Trophoblast cell (in vitro differentiated cells and primary cell): ENCODE data around the gene EHD4.

Source experiments
- DNase-seq, 2 donors: peaks; one replicate each; pipeline ENCODE4 v3.0.0-alpha.2; 2016
- H2AFZ ChIP-seq: 2 replicates; pipeline ENCODE4 v1.6.1; 2013; ENCODE audit warnings: low read length, moderate library complexity, mild to moderate bottlenecking; ENCODE audit not compliant: insufficient read depth, poor library complexity
- H2AK5ac ChIP-seq: 2 replicates; pipeline ENCODE4 v1.6.1; 2013; ENCODE audit warnings: mild to moderate bottlenecking, low read length
- H2BK120ac ChIP-seq: 2 replicates; pipeline ENCODE4 v1.6.1; 2013; ENCODE audit warnings: low read length, mild to moderate bottlenecking, moderate library complexity; ENCODE audit not compliant: insufficient read depth, poor library complexity
- H2BK12ac ChIP-seq: 2 replicates; pipeline ENCODE4 v1.6.1; 2013; ENCODE audit warnings: mild to moderate bottlenecking, low read length, moderate library complexity
- H2BK5ac ChIP-seq: 2 replicates; pipeline ENCODE4 v1.6.1; 2013; ENCODE audit warnings: low read length, low read depth, moderate library complexity, mild to moderate bottlenecking; ENCODE audit not compliant: poor library complexity
- H3K14ac ChIP-seq: 2 replicates; pipeline ENCODE4 v1.6.1; 2013; ENCODE audit warnings: mild to moderate bottlenecking, low read length
- H3K18ac ChIP-seq: 2 replicates; pipeline ENCODE4 v1.6.1; 2013; ENCODE audit warnings: mild to moderate bottlenecking, low read length
- H3K23ac ChIP-seq: 2 replicates; pipeline ENCODE4 v1.6.1; 2013; ENCODE audit warnings: low read length
- H3K27ac ChIP-seq: 2 replicates; pipeline ENCODE4 v1.5.1; 2013; ENCODE audit warnings: low read depth, mild to moderate bottlenecking, inconsistent platforms, low read length, moderate library complexity
- H3K27me3 ChIP-seq: 2 replicates; pipeline ENCODE4 v1.6.1; 2013; ENCODE audit warnings: inconsistent platforms, mild to moderate bottlenecking, low read length, moderate library complexity; ENCODE audit not compliant: insufficient read depth
- H3K36me3 ChIP-seq, 2 experiments: 1 replicate in 1 of 2; 2 replicates in 1 of 2; pipeline ENCODE4 v1.6.1; 2013; ENCODE audit warnings: low read length in 2 of 2, mild to moderate bottlenecking in 2 of 2, moderate library complexity in 1 of 2; ENCODE audit not compliant: insufficient read depth in 2 of 2, control insufficient read depth in 1 of 2
- H3K4ac ChIP-seq: 2 replicates; pipeline ENCODE4 v1.6.1; 2013; ENCODE audit warnings: low read depth, mild to moderate bottlenecking, low read length, moderate library complexity
- H3K4me1 ChIP-seq, 2 experiments: 1 replicate in 1 of 2; 2 replicates in 1 of 2; pipeline ENCODE4 v1.6.1; 2013; ENCODE audit warnings: low read length in 2 of 2, mild to moderate bottlenecking in 2 of 2, moderate library complexity in 1 of 2; ENCODE audit not compliant: insufficient read depth in 2 of 2, control insufficient read depth in 1 of 2
- H3K4me2 ChIP-seq: 2 replicates; pipeline ENCODE4 v1.6.1; 2013; ENCODE audit warnings: inconsistent platforms, mild to moderate bottlenecking, low read length, moderate library complexity
- H3K4me3 ChIP-seq: 2 replicates; pipeline ENCODE4 v1.5.1; 2013; ENCODE audit warnings: mild to moderate bottlenecking, low read depth, low read length, inconsistent platforms
- H3K79me1 ChIP-seq: one replicate; pipeline ENCODE4 v1.6.1; 2013; ENCODE audit warnings: low read length
- H3K79me2 ChIP-seq: 2 replicates; pipeline ENCODE4 v1.6.1; 2013; ENCODE audit warnings: low read length, mild to moderate bottlenecking; ENCODE audit not compliant: control insufficient read depth, insufficient read depth, poor library complexity
- H3K9ac ChIP-seq: 2 replicates; pipeline ENCODE4 v1.6.1; 2013; ENCODE audit warnings: mild to moderate bottlenecking, low read length
- H3K9me3 ChIP-seq: 2 replicates; pipeline ENCODE4 v1.6.1; 2013; ENCODE audit warnings: low read depth, mild to moderate bottlenecking, control low read depth, inconsistent platforms, low read length; ENCODE audit not compliant: insufficient read depth
- H4K12ac ChIP-seq: 2 replicates; pipeline ENCODE4 v1.6.1; 2013; ENCODE audit warnings: low read depth, mild to moderate bottlenecking, low read length, moderate library complexity
- H4K8ac ChIP-seq: 2 replicates; pipeline ENCODE4 v1.6.1; 2013; ENCODE audit warnings: low read depth, mild to moderate bottlenecking, low read length, moderate library complexity
- H4K91ac ChIP-seq: one replicate; pipeline ENCODE4 v1.6.1; 2013; ENCODE audit warnings: low read depth, mild to moderate bottlenecking, low read length, moderate library complexity
- WGBS: extraction: QIAGEN DNeasy Blood & Tissue Kit; methylation state at CpG from one replicate; pipeline ENCODE4 v1.1.7; 2013; ENCODE audit warnings: missing lambda C conversion rate; ENCODE audit not compliant: insufficient read length, insufficient coverage; ENCODE audit errors: extremely low coverage; 5-methylcytosine and 5-hydroxymethylcytosine counted together

The EHD4 gene

DNA sequence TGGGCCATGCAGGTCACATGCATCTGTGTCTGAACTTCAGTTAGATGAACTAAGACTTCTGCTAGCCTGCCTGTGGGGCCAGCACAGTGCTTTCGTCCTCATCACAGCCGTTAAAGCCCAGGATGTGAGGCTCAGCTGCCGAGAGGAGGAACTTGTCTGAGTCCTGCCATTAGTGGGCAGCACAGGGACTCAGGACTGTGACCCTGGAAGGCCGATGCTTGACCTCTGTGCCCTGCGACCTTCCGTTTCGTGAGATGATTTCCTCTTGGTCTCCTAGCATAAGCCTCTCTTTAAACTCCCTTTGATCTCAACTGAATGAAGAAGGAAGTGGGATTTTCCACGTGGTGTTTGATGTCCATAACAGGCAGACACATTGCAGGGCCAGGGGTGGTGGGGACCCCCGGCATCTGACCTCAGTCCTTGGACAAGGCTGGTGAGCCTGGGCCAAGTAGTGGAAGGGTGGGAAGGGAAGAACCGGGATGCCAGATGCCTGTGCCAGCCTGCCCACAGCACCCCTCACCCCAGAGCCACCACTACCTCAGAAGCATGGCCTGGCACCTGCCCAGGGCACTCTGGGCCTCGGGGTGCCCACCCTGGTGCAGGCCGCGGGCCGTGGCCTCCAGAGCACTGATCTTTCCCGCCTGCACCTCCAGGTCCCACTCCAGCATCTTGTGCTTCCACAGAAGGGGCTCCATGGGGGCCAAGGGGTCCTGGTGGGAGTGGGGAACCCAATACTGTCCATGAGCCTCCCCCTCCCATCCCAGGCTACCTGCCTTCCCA is 112.1 kb downstream of the EHD4 start:
- no peak overlapping the region for H3K9ac ChIP-seq
- no peak overlapping the region for H4K91ac ChIP-seq
- H2BK12ac ChIP-seq, result no peak overlapping the region
- no peak overlapping the region for H4K12ac ChIP-seq
- no peak overlapping the region for H3K4me2 ChIP-seq
- H3K79me2 ChIP-seq, result no peaks in the 10 kb centered on the region
- H2AFZ ChIP-seq, result no peak overlapping the region
- no peak overlapping the region for H2BK120ac ChIP-seq
- no CpG with 5 or more reads among the region's 15 CpGs for WGBS
- no peaks in the 10 kb centered on the region for H3K4me1 ChIP-seq
- H3K36me3 ChIP-seq, result no peaks in the 10 kb centered on the region
- H3K27me3 ChIP-seq, result no peaks in the 10 kb centered on the region
- no peak overlapping the region for H4K8ac ChIP-seq
- no peak overlapping the region for H2BK5ac ChIP-seq
- H3K4me3 ChIP-seq, result no peak overlapping the region
- H3K4ac ChIP-seq, result no peak overlapping the region
- H3K27ac ChIP-seq, result no peak overlapping the region
- H3K9me3 ChIP-seq, result no peaks in the 10 kb centered on the region
- no peak overlapping the region for H3K14ac ChIP-seq
- H3K23ac ChIP-seq, result no peak overlapping the region
- DNase-seq, result no peak
- H2AK5ac ChIP-seq, result no peak overlapping the region
- no peaks in the 10 kb centered on the region for H3K79me1 ChIP-seq
- H3K18ac ChIP-seq, result no peak overlapping the region

DNA sequence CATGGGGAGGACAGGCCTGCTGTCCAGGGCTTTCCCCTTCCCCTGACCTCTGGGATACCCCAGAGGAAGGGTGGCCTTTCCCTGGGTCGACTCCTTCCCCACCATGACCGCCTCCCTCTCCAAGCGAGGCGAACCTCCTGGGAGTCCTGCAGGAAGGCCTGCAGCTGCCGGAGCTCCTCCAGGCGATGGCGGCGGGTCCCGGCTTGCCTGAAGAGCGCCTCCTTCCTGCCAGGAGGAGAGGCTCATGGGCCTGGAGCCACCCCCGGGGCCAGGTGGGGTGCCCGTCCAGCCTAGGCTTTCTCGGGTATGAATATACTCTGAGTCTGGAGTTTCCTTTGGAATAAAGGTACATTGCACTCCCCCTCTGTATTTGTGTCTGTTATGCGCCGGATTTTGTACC is 113.6 kb downstream of the EHD4 start:
- no peak for DNase-seq
- Histone ChIP-seq H3K4ac (no peak overlapping the region), H3K36me3 (no peaks in the 10 kb centered on the region), H3K4me2 (no peak overlapping the region), H3K4me3 (no peak overlapping the region), H3K27me3 (no peaks in the 10 kb centered on the region), H3K4me1 (no peaks in the 10 kb centered on the region), H4K8ac (no peak overlapping the region), H4K91ac (no peak overlapping the region), H2BK120ac (no peak overlapping the region), H3K79me1 (no peaks in the 10 kb centered on the region), H3K79me2 (no peaks in the 10 kb centered on the region), H3K9me3 (no peaks in the 10 kb centered on the region), H3K14ac (no peak overlapping the region), H2BK5ac (no peak overlapping the region), H3K23ac (no peak overlapping the region), H3K27ac (no peak overlapping the region), H3K18ac (no peak overlapping the region), H3K9ac (no peak overlapping the region), H2AK5ac (no peak overlapping the region), H2AFZ (no peak overlapping the region), H4K12ac (no peak overlapping the region), H2BK12ac (no peak overlapping the region)
- no CpG with 5 or more reads among the region's 15 CpGs for WGBS

DNA sequence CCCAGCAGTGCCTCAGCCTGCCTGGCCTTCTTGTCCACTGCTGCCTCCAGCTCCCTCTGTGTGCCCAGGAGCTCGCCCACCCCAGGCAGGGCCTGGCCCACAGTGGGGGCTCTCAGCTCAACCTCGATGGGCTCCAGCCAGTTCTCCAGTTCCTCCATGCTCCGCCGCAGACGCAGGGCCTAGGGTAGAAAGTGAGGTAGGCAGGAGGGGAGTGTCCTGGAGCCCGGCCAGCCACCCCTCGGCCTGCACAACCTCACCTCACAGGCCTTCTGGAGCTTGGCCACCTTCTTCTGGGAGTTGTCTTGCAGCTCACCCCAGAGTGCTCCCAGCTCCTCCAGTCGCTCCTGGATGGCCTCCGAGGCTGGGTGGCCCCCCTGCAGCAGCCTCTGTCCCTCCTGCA is 115.0 kb downstream of the EHD4 start:
- Histone ChIP-seq H3K18ac (no peak overlapping the region), H3K9me3 (no peaks in the 10 kb centered on the region)

DNA sequence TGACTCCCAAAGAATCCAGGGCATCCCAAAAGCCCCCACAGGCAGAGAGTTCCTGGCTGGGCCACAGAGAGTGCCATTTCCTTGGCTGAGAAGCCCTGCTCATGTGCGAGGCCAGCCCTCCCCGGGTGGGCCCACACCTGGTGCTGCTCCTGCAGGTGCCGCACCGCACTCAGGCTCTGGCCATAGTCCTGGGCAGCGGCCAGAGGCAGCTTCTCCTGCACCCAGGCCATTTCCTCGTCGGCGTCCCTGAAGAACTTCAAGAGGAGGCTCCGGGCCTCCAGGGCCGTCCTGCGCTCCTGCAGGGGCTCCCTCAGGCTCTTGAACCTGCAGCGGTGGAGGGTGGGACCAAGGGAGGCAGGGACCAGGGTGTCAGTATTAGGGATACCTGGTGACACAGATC is 115.6 kb downstream of the EHD4 start:
- H4K91ac ChIP-seq, result no peak overlapping the region
- no peaks in the 10 kb centered on the region for H3K79me2 ChIP-seq
- H3K9ac ChIP-seq, result no peak overlapping the region
- H3K14ac ChIP-seq, result no peak overlapping the region
- H2BK5ac ChIP-seq, result no peak overlapping the region
- no peak overlapping the region for H3K23ac ChIP-seq
- DNase-seq, result no peak
- H4K8ac ChIP-seq, result no peak overlapping the region
- no peak overlapping the region for H3K4ac ChIP-seq
- H2BK12ac ChIP-seq, result no peak overlapping the region
- H3K4me3 ChIP-seq, result no peak overlapping the region
- no peaks in the 10 kb centered on the region for H3K4me1 ChIP-seq
- no peak overlapping the region for H3K18ac ChIP-seq
- no peak overlapping the region for H4K12ac ChIP-seq
- H2AK5ac ChIP-seq, result no peak overlapping the region
- H3K36me3 ChIP-seq, result no peaks in the 10 kb centered on the region
- no peak overlapping the region for H3K27ac ChIP-seq
- no peaks in the 10 kb centered on the region for H3K9me3 ChIP-seq
- H3K27me3 ChIP-seq, result no peaks in the 10 kb centered on the region
- no CpG with 5 or more reads among the region's 12 CpGs for WGBS
- H2BK120ac ChIP-seq, result no peak overlapping the region
- no peaks in the 10 kb centered on the region for H3K79me1 ChIP-seq
- no peak overlapping the region for H2AFZ ChIP-seq
- H3K4me2 ChIP-seq, result no peak overlapping the region

More for the DNA sequence above, 115.0 kb downstream of the EHD4 start:
- Histone ChIP-seq H3K4me1 (no peaks in the 10 kb centered on the region), H2BK12ac (no peak overlapping the region), H2BK120ac (no peak overlapping the region), H3K79me2 (no peaks in the 10 kb centered on the region), H3K36me3 (no peaks in the 10 kb centered on the region), H2AFZ (no peak overlapping the region), H3K27ac (no peak overlapping the region), H3K4me2 (no peak overlapping the region), H2AK5ac (no peak overlapping the region), H3K9ac (no peak overlapping the region), H3K4me3 (no peak overlapping the region), H4K8ac (no peak overlapping the region), H4K12ac (no peak overlapping the region), H2BK5ac (no peak overlapping the region), H3K4ac (no peak overlapping the region), H3K79me1 (no peaks in the 10 kb centered on the region), H3K27me3 (no peaks in the 10 kb centered on the region), H3K14ac (no peak overlapping the region), H3K23ac (no peak overlapping the region), H4K91ac (no peak overlapping the region)
- no peak for DNase-seq
- whole genome bisulfite sequencing, result no CpG with 5 or more reads among the region's 9 CpGs
